ENCODE data around the gene CYTH4. TPM values are rescaled to one million over a fixed set of nuclear protein-coding genes. Genes with fewer than 3 reads are reported as not detected.

The CYTH4 gene
- total RNA-seq, 4 donors from 2014 or later = 3.8 to 12.2 (median 5.9) TPM

DNA sequence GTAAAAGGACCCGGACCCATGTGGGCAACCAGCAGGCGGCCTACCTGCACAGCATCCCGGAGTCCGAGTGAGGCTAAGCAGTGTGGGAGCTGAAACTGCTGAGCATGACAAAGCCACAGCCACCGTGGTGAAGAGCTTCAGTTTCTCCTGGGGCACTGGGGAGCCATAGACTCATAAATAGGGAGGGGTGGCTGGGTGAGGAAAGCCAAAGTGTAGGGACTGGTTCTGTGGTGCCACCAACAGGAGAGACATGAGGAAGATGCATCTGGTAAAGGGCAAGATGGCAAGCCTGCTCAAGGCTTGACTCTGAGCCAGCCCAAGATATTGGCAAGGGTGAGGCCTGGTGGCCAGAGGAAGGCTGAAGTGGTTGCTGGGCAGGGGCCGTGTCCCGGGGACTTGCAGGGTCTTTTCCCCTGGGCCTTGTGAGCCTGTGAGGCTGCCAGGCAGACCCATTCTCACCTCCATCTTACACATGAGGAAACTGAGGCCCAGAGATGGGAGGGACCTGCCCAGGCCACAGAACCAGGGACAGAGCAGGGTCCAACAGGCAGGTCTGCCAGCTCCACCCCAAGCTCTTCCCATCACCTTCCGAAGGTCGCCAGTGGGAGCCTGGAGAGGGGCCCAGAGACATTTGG lies 30.4 kb downstream of the CYTH4 start:
- no peak for DNase-seq
- Histone ChIP-seq H3K27ac (no peak overlapping the region), H3K27me3 (no peaks in the 10 kb centered on the region), H3K4me1 (peaks cover 0 to 4% of the 10 kb centered on the region in 2 donors), H3K36me3 (no peaks in the 10 kb centered on the region), H3K4me3 (no peak overlapping the region), H3K9me3 (no peaks in the 10 kb centered on the region)
- TF ChIP-seq POLR2A (IDR thresholded peaks at IDR 0.05) (no peak), CTCF (IDR thresholded peaks at IDR 0.05) (no peak)
- intact Hi-C loops (cut with DNase I; ENCODE audit: low total_unique reads) = loop anchor here (10.0 kb wide), 1 partner anchor 282 kb away; no protein-coding TSS in a partner anchor

GRCh38 chr22:37313376-37314314 lies 31.3 kb downstream of the CYTH4 start:
- no peaks in the 10 kb centered on the region for H3K36me3 ChIP-seq
- no peak overlapping the region for H3K4me3 ChIP-seq
- TF ChIP-seq CTCF (IDR thresholded peaks at IDR 0.05) = no peak
- TF ChIP-seq POLR2A (IDR thresholded peaks at IDR 0.05) = no peak
- DNase-seq = no peak
- H3K9me3 ChIP-seq = no peaks in the 10 kb centered on the region
- no peaks in the 10 kb centered on the region for H3K4me1 ChIP-seq
- intact Hi-C loops (cut with DNase I; ENCODE audit: low total_unique reads) = loop anchor here (10.0 kb wide), 1 partner anchor 281 kb away; no protein-coding TSS in a partner anchor
- H3K27me3 ChIP-seq = no peaks in the 10 kb centered on the region
- no peak overlapping the region for H3K27ac ChIP-seq

DNA sequence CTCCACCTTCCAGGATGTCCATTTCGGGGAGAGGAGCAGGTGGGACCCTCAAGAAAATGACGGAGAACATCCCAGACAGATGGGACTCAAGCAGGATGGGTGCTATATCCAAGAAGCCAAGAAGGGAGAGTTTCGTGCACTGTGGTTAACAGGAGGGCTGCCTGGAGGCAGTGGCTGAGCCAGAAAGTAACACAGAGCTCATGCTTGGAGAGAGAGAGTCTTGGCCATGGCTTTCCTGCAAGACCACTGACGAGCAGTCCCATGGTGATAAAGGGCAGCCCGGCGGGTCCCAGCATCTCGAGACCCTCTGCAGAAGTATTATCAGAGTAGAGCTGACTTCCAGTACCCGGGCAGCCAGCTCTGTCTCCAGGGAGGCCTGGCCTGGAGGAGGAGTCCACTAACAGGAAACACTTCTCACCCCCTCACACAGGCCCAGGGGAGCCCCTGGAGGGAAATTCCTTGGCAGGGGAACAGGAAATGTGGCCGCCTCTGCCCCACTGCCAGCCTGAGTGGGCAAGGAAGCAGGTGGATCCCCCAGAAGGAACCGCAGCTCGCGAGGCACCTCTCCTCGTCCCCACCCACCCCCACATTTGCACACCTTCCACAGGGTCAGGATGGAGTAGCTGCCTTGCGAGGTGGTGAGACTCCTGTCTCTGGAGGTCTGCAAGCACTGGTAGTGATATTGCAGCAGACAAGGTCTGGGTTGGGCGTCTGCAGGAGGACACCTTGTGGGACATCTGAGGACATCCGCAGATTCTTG lies 32.2 kb downstream of the CYTH4 start:
- Histone ChIP-seq H3K4me3 (no peak overlapping the region), H3K27me3 (no peaks in the 10 kb centered on the region)
- intact Hi-C loops (cut with DNase I; ENCODE audit: low total_unique reads) = loop anchor here (10.0 kb wide), 1 partner anchor 280 kb away; no protein-coding TSS in a partner anchor

GRCh38 chr22:37316405-37316804 lies 34.1 kb downstream of the CYTH4 start:
- Histone ChIP-seq H3K4me1 (no peaks in the 10 kb centered on the region), H3K27me3 (no peaks in the 10 kb centered on the region), H3K27ac (no peak overlapping the region), H3K36me3 (no peaks in the 10 kb centered on the region), H3K4me3 (no peak overlapping the region), H3K9me3 (no peaks in the 10 kb centered on the region)
- TF ChIP-seq CTCF (IDR thresholded peaks at IDR 0.05) (no peak), POLR2A (IDR thresholded peaks at IDR 0.05) (no peak)
- DNase-seq = no peak
- intact Hi-C loops (cut with DNase I; ENCODE audit: low total_unique reads) = loop anchor here (10.0 kb wide), 1 partner anchor 278 kb away; no protein-coding TSS in a partner anchor

More for the DNA sequence above, 32.2 kb downstream of the CYTH4 start:
- Histone ChIP-seq H3K4me1 (no peaks in the 10 kb centered on the region), H3K27ac (no peak overlapping the region), H3K36me3 (no peaks in the 10 kb centered on the region), H3K9me3 (no peaks in the 10 kb centered on the region)
- no peak for TF ChIP-seq POLR2A (IDR thresholded peaks at IDR 0.05)
- DNase-seq = no peak

DNA sequence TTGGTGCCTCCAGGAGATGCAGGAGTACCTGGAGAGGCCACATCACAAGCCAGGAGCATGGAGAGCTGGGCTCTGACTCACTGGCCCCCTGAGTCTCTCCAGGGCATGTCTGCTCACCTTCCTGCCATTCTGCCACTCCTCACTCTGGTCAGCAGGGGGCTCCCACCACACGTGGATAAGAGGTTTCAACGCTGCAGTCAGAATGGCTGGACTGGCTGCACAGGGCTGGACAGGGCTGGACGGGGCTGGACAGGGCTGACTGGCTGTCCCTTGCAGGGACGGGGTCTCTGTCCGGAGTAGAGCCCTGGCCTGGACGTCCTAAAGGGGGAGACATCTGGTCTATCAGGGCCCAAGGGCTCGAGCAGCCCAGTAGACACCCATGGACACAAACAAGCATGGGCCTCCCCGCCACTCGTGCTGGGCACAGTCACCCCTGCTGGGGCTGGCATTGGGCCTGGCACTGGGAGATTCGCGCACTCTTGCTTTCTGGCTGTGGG lies 34.6 kb downstream of the CYTH4 start:
- Histone ChIP-seq H3K27ac (no peak overlapping the region), H3K9me3 (no peaks in the 10 kb centered on the region), H3K36me3 (no peaks in the 10 kb centered on the region), H3K4me3 (no peak overlapping the region), H3K27me3 (no peaks in the 10 kb centered on the region), H3K4me1 (no peaks in the 10 kb centered on the region)
- peak; percentile 57 to 90 (median 73) for TF ChIP-seq CTCF (IDR thresholded peaks at IDR 0.05)
- TF ChIP-seq POLR2A (IDR thresholded peaks at IDR 0.05) = no peak
- intact Hi-C loops (cut with DNase I; ENCODE audit: low total_unique reads) = loop anchor here (10.0 kb wide), 1 partner anchor 278 kb away; no protein-coding TSS in a partner anchor
- DNase-seq = peak; percentile 54 to 56

All from uterus (tissue), 4 donors.